ENCODE measurements around the gene TTC7B. TPM values are rescaled to one million over a fixed set of nuclear protein-coding genes. Genes with fewer than 3 reads are reported as not detected.

Gene TTC7B
- total and polyA plus RNA-seq, 2 donors (not counting 1 experiment from before 2014, with no cell fraction given) = 0.36 to 3.2 TPM

GRCh38 chr14:90564496-90564895, 251.7 kb downstream of the TTC7B start:
- no peak overlapping the region for H3K4me3 Mint-ChIP-seq
- WGBS (ENCODE audit: insufficient coverage) = no CpG with 5 or more reads among the region's 4 CpGs
- Histone ChIP-seq H3K27ac (ENCODE audit: low read length in 2 of 2) (no peak overlapping the region), H3K4me2 (replicated peaks; ENCODE audit: low read depth, low read length, poor library complexity, severe bottlenecking) (no peak overlapping the region), H3K79me2 (ENCODE audit: control insufficient read depth, insufficient read depth, low read length) (no peaks in the 10 kb centered on the region), H3K4me3 (ENCODE audit: control extremely low read depth in 1 of 5, extremely low read depth in 1 of 5, insufficient read depth in 1 of 5, low read depth in 2 of 5, low read length in 4 of 5) (no peak overlapping the region), H3K4me1 (ENCODE audit: control insufficient read depth in 2 of 2, insufficient read depth in 2 of 2, low read length in 2 of 2) (no peaks in the 10 kb centered on the region), H3K9ac (ENCODE audit: low read length) (no peak overlapping the region), H3K9me3 (ENCODE audit: control extremely low read depth in 1 of 3, control insufficient read depth in 2 of 3, insufficient read depth in 1 of 3, low read length in 2 of 3) (no peaks in the 10 kb centered on the region), H4K20me1 (ENCODE audit: control insufficient read depth, insufficient read depth, low read length, poor library complexity, severe bottlenecking) (no peaks in the 10 kb centered on the region), H2AFZ (ENCODE audit: insufficient read depth, low read depth, low read length, poor library complexity, severe bottlenecking) (no peak overlapping the region), H3K36me3 (replicated peaks in 1 of 2; ENCODE audit: control extremely low read depth in 1 of 2, control insufficient read depth in 1 of 2, extremely low read depth in 1 of 2, insufficient read depth in 2 of 2, low read length in 1 of 2) (no peaks in the 10 kb centered on the region), H3K27me3 (replicated peaks in 1 of 4; ENCODE audit: control extremely low read depth in 1 of 4, control insufficient read depth in 3 of 4, insufficient read depth in 4 of 4, low read length in 3 of 4) (no peaks in the 10 kb centered on the region)
- no peaks in the 10 kb centered on the region for H3K9me3 Mint-ChIP-seq (ENCODE audit: insufficient read depth)
- no peaks in the 10 kb centered on the region for H3K4me1 Mint-ChIP-seq
- CTCF ChIA-PET = no interaction called here
- intact Hi-C loops (cut with micrococcal nuclease) = no loop called here
- TF ChIP-seq EZH2 (IDR thresholded peaks at IDR 0.05; ENCODE audit: borderline replicate concordance, insufficient read depth, low read depth, low read length, poor library complexity, severe bottlenecking) (no peak), CTCF (IDR thresholded peaks at IDR 0.05) (no peak)
- H3K27ac Mint-ChIP-seq = no peak overlapping the region
- no peak for DNase-seq
- POLR2A ChIA-PET = no interaction called here
- ATAC-seq (ENCODE audit: low read depth) = no peak
- H3K27me3 Mint-ChIP-seq = no peaks in the 10 kb centered on the region

DNA sequence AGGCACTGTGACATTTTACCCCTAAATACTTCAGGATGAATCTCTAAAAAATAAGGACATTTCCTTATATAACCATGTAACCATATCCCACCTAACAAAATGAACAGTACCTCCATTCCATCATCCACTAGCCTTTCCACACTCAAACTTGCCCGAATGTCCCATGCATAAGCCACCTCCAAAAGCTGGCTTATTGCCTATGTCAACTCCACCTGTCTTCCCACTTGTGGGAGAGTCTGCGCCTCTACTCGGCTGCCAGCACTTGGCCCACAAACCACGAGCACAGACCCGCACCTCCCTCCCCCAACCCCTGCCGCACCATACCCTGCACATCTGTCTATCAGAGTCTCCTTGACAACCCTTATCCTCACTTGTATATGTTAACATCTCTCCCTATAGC, 253.6 kb downstream of the TTC7B start:
- H3K27me3 Mint-ChIP-seq = no peaks in the 10 kb centered on the region
- Histone ChIP-seq H3K4me2 (replicated peaks; ENCODE audit: low read depth, low read length, poor library complexity, severe bottlenecking) (no peak overlapping the region), H3K27ac (ENCODE audit: low read length in 2 of 2) (no peak overlapping the region), H2AFZ (ENCODE audit: insufficient read depth, low read depth, low read length, poor library complexity, severe bottlenecking) (no peak overlapping the region), H3K4me1 (ENCODE audit: control insufficient read depth in 2 of 2, insufficient read depth in 2 of 2, low read length in 2 of 2) (no peaks in the 10 kb centered on the region), H3K79me2 (ENCODE audit: control insufficient read depth, insufficient read depth, low read length) (no peaks in the 10 kb centered on the region), H3K27me3 (replicated peaks in 1 of 4; ENCODE audit: control extremely low read depth in 1 of 4, control insufficient read depth in 3 of 4, insufficient read depth in 4 of 4, low read length in 3 of 4) (no peaks in the 10 kb centered on the region), H3K9me3 (ENCODE audit: control extremely low read depth in 1 of 3, control insufficient read depth in 2 of 3, insufficient read depth in 1 of 3, low read length in 2 of 3) (no peaks in the 10 kb centered on the region), H3K36me3 (replicated peaks in 1 of 2; ENCODE audit: control extremely low read depth in 1 of 2, control insufficient read depth in 1 of 2, extremely low read depth in 1 of 2, insufficient read depth in 2 of 2, low read length in 1 of 2) (no peaks in the 10 kb centered on the region), H4K20me1 (ENCODE audit: control insufficient read depth, insufficient read depth, low read length, poor library complexity, severe bottlenecking) (no peaks in the 10 kb centered on the region), H3K9ac (ENCODE audit: low read length) (no peak overlapping the region), H3K4me3 (ENCODE audit: control extremely low read depth in 1 of 5, extremely low read depth in 1 of 5, insufficient read depth in 1 of 5, low read depth in 2 of 5, low read length in 4 of 5) (no peak overlapping the region)
- no peak overlapping the region for H3K27ac Mint-ChIP-seq
- H3K9me3 Mint-ChIP-seq (ENCODE audit: insufficient read depth) = no peaks in the 10 kb centered on the region
- H3K4me3 Mint-ChIP-seq = no peak overlapping the region
- TF ChIP-seq CTCF (IDR thresholded peaks at IDR 0.05) (no peak), EZH2 (IDR thresholded peaks at IDR 0.05; ENCODE audit: borderline replicate concordance, insufficient read depth, low read depth, low read length, poor library complexity, severe bottlenecking) (no peak)
- ATAC-seq (ENCODE audit: low read depth) (no peak), DNase-seq (no peak)
- 60% methylated on average over 6 of the region's 6 CpGs for WGBS (ENCODE audit: insufficient coverage)
- intact Hi-C loops (cut with micrococcal nuclease) = no loop called here
- ChIA-PET POLR2A (no interaction called here), CTCF (no interaction called here)
- no peaks in the 10 kb centered on the region for H3K4me1 Mint-ChIP-seq
